ENCODE measurements around the gene IDI1. TPM values are rescaled to one million over a fixed set of nuclear protein-coding genes. Genes with fewer than 3 reads are reported as not detected.
"Not testable (repeated sequence)": the region's sequence is repeated elsewhere in the genome, so short reads cannot be mapped to it uniquely, and the experiment has no call there.

IDI1 gene
- total RNA-seq, 1 donor from 2014 or later: 60.9 TPM

DNA sequence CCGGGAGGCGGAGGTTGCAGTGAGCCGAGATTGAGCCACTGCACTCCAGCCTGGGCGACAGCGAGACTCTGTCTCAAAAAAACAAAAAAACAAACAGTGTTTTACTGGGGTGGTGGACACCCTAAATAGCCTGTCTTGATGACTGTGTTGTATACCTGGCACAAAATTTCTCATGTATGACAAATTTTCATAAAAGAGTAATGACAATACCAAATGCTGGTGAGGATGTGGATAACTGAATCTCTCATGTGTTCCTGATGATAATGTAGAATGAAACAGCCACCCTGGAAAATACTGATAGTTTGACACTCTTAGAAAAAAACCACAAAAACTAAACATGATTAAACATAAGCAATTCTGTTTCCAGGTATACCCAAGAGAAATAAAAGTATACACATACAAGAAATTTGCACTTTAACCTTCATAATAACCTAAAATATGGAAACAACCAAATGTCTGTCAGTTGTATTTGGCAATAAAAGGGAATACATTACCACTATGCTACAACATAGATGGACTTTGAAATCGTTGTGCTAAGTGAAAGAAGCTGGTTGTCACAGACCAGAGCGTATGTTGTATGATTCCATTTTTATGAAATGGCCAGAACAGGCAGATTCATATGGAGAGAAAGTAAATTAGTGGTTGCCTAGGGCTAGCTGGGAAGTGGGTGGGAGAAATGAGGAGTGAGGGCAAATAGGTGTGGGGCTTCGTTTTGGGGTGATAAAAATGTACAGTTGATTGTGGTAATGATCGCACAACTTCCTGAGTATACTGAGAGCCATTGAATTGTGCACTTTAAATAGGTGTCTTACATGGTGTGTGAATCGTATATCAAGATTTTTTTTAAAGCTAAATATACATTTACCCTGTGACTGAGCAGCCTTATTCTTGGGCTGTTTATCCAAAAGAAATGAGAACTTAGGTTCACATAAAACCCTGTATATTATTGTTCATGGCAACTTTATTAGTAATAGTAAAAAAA is 19.8 kb upstream of the IDI1 start:
- no peak for ATAC-seq

DNA sequence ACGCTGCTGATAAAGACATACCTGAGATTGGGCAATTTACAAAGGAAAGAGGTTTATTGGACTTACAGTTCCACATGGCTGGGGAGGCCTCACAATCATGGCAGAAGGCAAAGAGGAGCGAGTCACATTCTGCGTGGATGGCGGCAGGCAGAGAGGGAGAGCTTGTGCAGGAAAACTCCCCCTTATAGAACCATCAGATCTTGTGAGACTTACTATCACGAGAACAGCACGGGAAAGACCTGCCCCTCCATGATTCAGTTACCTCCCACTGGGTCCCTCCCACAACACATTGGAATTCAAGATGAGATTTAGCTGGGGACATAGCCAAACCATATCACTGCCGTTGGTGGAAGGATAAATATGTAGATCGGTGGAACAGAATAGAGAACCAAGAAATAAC is 17.8 kb upstream of the IDI1 start:
- DNase-seq (ENCODE audit: low spot score); ATAC-seq; intact Hi-C loops (cut with DNase I): not testable (repeated sequence)

More for the DNA sequence above, 19.8 kb upstream of the IDI1 start:
- DNase-seq (ENCODE audit: low spot score): no peak
- intact Hi-C loops (cut with DNase I): no loop called here

DNA sequence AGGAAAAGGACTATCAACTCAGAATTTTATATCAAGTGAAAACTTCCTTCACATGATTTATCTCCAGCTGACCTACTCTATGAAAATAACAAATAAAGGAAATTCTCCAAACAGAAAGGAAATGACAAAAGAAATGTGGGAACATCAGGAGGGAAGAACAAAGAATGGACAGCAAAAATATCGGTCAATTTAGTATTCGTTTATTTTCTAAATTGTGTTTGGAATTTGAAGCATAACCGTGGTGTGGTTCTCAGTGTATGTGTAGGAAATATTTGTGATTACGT is 16.0 kb upstream of the IDI1 start:
- no peak for DNase-seq (ENCODE audit: low spot score)
- no peak for ATAC-seq
- intact Hi-C loops (cut with DNase I): no loop called here

DNA sequence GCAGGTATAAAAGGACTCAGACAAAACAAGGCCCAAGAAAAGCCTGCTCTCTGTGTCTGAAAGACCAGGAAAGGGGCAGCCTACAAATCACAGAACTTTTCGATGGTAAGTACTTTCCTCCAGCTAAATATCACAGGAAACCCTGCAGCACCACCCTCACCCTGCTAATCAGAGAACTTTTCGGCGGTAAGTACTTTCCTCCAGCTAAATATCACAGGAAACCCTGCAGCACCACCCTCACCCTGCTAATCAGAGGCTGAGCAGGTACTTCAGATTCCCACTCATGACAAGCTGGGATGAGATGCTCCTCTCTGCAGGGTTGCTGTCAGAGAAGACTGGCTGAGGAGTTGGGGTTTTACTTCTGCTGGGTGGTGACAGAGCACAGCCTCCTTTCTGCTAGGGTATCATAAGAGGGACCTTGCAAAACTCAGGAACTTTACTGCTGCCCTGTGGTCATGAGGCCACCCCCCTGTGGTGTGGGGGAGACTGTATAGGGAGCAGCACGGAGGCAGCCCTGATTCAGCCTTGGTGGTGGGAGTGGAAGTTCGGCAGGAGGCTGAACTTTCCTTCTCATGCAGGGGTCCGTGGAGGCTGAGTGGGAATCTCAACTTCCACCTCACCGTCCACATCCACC is 14.4 kb upstream of the IDI1 start:
- DNase-seq (ENCODE audit: low spot score) (no peak), ATAC-seq (no peak)
- intact Hi-C loops (cut with DNase I): no loop called here

DNA sequence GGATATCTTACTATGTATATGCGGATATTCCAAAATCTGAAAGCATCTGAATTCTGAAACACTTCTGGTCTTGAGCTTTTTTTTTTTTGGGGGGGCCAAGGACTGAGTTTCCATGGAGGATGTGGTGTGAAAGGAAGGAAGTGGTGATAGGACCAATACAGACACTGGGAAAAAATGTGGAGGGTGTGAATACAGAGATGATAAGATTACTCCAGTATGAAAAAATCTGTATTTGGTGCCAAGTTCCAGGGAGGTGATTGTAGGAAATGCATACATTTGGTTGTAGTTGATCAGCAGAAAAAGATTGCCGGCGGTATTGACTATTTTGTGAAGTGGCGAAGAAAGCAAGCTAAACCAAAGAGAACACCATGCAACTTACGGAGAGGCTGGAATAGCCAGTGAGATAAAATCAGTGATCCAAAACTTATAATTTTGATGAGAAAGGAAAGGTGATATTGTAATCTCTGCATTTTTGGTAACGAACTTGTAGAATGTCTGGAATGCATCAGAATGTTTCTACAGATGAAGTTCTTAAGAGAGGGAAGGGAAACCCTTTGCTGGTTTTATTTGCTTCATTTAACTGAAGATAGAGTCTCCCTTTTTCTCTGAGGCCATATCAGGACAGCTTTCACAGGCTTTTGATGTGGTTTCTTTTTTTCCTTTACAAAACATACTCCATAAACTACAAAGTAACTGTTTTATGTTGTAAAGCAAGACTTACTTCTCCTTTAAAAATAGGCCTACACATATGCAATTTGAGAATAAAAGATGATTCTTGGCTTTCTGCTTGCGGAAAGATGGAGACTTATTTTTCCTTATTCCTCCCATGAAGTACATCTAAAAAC is 13.2 kb upstream of the IDI1 start:
- ATAC-seq (no peak), DNase-seq (ENCODE audit: low spot score) (no peak)
- intact Hi-C loops (cut with DNase I): no loop called here

DNA sequence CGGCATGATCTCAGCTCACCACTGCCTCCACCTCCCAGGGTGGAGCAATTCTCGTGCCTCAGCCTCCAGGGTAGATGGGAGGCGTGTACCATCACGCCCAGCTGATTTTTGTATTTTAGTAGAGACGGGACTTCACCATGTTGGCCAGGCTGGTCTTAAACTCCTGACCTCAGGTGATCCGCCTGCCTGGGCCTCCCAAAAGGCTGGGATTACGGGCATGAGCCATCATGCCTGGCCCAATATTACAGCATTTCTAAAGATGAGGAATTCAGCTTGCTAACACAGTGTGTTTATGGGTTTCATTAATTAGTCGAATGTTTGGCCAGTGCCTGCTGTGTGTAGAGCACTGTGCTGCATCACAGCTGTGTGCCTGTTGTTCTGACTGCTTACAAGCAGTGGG is 11.0 kb upstream of the IDI1 start:
- intact Hi-C loops (cut with DNase I): no loop called here
- ATAC-seq: no peak

DNA sequence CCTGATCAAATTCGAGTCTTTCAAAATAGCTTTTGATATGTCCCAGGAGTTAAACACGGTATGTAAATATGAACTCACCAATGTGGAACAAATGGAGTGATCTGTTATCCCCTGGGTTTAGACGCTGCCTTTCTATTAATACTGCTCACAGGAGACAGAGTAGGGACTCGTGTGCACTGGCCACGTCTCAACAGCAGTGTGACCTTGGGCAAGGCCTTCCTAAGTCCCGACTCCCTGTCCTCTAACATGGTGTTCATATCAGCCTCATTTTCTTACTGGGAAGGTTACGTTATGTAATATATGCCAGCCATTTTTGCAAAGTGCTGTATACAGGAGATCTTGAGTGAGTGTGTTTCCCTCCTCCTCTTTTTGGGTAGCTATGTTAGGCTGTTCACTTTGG is 9.1 kb upstream of the IDI1 start:
- ATAC-seq (no peak), DNase-seq (ENCODE audit: low spot score) (no peak)
- intact Hi-C loops (cut with DNase I): no loop called here

More for the DNA sequence above, 11.0 kb upstream of the IDI1 start:
- DNase-seq (ENCODE audit: low spot score): no peak

DNA sequence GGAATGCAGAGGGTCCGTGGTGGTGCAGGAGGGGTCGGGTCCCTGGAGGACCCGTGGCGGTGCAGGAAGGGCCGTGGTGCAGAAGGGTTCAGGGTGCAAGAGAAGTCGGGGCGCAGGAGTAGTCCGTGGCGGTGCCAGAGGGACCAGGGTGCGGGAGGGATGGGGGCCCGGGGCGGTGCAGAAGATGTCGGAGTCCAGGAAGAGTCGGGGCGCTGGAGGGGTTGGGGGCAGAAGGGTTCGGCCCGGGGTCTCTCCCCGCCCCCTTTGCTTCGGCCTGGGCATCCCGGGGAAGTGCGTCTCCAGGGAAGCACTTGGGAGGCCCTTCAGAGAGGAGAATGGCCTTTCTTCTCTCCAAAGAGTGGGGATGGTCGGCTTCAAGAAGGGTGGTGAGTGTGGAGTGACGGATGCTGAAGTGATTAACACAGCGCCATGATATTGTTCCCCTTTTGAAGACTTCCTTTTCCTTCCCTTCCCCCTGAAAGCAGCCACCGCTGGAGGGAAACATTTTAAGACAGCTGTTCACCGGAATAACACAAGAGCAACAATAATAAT is 8.3 kb upstream of the IDI1 start:
- intact Hi-C loops (cut with DNase I): no loop called here
- DNase-seq (ENCODE audit: low spot score) (no peak), ATAC-seq (peak; percentile 27)

DNA sequence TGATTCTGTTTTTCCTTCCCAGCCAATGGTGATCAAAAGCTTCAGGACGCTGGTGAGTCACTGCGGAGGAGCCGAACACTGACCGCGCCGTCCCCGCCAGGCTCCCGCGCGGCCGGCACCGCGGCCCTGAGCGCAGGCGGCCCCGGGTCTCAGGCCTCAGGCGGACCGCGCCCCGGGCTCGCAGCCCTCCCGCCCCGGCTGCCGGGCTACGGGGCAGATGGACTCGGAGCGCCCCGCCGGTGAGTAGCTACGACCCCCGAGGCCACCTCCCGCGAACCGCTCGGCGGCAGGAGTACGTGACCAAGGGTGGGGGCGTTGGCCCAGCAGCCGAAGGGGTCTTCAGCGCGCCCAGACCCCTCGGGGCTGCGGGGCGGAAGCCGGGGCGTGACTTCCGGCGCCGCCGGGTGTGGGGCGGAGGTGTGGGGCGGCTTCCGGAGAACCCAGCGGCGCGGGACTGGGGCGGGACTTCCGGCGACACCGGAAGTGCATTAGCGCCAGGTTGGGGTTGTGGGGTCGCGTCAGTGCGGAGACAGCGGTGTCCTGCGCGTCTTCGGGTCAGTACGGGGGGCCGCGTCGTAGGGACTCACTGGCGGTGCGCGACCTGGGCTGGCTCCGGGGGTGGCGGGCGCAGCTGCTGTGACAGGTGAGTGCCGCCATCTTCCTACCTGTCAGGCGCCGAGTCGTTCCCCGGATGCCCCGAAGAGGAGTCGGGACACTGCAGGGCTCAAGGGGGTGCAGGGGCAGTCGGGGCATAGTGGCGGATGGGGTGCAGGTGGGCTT is 7.6 kb upstream of the IDI1 start, which contains the start of gene WDR37:
WDR37 (plus strand) TSS at position 60 of the 780 bp plus-strand sequence. CDS start 15,771 bp downstream, outside the sequence.
- intact Hi-C loops (cut with DNase I): no loop called here
- peak; percentile 94 for DNase-seq (ENCODE audit: low spot score)

DNA sequence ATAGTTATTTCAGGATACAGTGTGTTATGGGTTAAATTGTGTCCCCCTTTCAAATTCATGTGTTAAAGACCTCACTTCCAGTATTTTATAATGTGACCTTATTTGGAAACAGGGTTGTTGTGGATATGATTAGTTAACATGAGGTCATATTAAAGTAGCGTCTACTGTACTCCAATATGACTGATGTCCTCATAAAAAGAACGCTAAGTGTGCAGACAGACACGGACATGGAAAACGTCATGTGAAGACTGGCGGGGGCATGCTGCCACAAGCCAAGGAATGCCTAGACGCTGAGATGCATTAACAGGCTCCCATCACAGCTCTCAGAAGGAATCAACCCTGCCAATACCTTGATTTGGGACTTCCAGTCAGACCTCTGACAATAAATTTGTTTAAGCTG is 5.8 kb upstream of the IDI1 start:
- no peak for ATAC-seq
- no peak for DNase-seq (ENCODE audit: low spot score)
- intact Hi-C loops (cut with DNase I): no loop called here

More for the DNA sequence above, 7.6 kb upstream of the IDI1 start, which contains the start of gene WDR37:
- ATAC-seq: peak; percentile 98

DNA sequence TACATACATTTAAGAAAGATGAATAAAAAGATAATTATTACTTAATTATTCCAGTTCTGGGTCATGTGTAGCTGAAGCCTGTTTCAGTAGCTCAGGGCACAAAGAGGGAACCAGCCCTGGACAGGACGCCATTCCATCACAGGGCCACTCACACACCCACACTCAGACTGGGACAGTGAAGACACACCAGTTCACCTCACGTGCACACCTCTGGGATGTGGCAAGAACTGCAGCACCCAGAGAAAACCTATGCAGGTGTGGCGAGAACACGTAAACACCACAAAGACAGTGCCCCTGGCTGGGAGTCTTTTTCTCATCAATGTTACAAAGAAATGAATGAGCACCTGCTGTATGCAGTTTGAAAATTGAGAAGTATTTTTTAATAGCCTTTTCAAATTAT is 1.6 kb upstream of the IDI1 start:
- no peak for ATAC-seq
- DNase-seq (ENCODE audit: low spot score): no peak
- intact Hi-C loops (cut with DNase I): no loop called here

DNA sequence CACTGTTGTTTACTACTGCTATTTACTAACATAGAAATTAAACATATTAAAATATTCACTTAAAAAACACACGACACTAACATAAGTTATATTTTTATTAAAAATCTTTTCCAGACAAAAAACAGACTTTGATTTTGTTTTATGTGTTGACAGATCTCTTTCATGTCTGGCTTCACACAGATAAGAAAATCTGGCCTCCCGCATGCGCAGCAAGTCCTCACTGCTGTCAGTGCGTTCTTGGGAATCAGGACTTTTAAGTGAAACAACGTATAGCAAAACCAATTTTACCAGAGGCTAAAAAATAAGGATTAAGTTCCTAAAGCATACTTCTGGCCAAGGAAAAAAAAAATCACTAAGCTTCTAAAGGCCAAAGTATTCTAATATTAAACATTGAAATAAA is 1.2 kb upstream of the IDI1 start:
- intact Hi-C loops (cut with DNase I): no loop called here
- DNase-seq (ENCODE audit: low spot score) (no peak), ATAC-seq (no peak)

DNA sequence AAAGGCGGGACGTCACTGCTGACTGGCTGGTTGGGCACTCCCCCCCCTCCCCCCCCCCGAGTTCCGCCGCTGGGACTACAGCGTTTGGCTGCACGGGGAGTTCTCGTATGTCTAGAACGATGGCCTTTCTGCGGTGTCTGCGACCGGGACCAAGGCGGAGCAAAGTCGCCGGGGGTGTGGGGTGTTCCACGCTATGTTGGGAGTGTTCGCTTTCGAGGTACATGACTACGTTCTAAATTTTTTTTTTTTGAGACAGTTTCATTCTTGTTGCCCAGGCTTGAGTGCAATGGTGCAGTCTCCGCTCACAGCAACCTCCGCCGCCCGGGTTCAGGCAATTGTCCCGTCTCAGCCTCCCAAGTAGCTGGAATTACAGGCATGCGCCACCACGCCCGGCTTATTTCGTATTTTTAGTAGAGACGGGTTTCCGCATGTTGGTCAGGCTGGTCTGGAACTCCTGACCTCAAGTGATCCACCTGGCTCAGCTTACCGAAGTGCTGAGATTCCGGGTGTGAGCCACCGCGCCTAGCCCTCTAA is 573 bp upstream of the IDI1 start:
- DNase-seq (ENCODE audit: low spot score) (no peak), ATAC-seq (no peak)
- intact Hi-C loops (cut with DNase I): loop anchor here (10.0 kb wide), 1 partner anchor 535 kb away; no protein-coding TSS in a partner anchor

DNA sequence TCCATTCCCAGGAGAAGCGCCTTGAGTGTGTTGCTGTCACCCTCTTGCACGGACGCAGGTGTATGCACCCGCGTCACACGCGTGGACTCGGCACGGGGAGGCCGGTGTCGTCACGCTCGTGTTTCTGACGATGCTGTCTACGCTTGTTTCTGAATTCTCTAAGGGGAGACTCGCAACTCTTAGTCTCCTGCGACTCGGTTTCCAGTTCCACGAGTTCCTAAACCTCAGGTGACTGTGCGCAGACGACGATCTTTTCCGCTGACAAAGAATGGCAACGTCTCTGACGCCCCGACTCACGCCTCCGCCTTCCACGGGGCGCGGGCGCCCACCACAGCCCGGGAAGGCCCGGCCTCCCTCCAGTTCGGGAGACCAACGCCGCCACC is 579 bp downstream of the IDI1 start:
- intact Hi-C loops (cut with DNase I): loop anchor here (10.0 kb wide), 1 partner anchor 534 kb away; no protein-coding TSS in a partner anchor
- ATAC-seq (peak; percentile 3), DNase-seq (ENCODE audit: low spot score) (peak; percentile 71)

DNA sequence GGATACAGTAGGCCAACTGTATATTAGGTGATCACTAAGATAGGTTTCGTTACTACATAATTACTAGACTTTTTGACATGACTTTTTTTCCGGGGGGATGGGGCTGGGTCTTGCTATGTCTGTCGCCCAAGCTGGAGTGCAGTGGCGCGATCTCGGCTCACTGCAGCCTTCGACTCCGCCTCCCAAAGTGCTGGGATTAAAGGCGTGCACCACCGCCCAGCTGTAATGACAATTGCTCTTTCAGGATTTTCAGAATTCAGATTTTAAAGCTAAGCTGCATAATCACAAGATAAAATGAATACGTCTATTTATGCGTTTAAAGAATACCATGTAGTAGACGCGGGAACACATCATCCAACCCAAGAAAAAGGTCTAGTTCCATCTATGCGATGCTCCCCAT is 982 bp downstream of the IDI1 start:
- intact Hi-C loops (cut with DNase I): loop anchor here (10.0 kb wide), 1 partner anchor 533 kb away; no protein-coding TSS in a partner anchor
- ATAC-seq (no peak), DNase-seq (ENCODE audit: low spot score) (no peak)

DNA sequence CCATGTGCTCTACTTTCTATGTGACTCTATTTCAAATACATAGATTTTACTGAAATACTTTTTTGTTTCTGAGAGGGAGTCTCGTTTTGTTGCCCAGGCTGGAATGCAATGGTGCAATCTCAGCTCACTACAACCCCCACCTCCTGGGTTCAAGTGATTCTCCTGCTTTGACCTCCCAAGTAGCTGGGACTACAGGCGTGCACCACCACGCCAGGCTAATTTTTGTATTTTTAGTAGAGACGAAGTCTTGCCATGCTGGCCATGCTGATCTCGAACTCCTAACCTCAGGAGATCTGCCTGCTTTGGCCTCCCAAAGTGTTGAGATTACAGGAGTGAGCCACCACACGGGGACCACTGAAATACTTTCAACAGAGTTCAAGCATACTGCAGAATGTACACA is 3.5 kb downstream of the IDI1 start:
- ATAC-seq: no peak
- intact Hi-C loops (cut with DNase I): loop anchor here (10.0 kb wide), 1 partner anchor 531 kb away; no protein-coding TSS in a partner anchor

DNA sequence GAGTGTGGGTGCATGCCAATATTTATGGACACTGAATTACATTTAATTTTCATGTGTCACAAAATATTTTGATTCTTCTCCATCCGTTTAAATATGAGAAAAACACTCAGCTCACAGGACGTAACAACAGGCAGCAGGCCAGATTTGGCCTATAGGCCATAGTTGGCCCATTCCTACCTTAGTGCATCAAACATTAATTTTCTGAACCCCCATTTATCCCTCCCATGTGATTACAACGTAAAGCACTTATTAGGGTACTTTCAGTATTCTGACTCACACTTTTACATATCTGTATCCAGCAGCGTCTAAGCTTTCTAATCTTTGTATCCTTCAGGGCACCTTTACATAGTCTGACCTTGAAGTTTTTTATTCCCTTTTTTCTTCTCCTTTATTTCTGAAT is 4.0 kb downstream of the IDI1 start:
- intact Hi-C loops (cut with DNase I): loop anchor here (10.0 kb wide), 1 partner anchor 530 kb away; no protein-coding TSS in a partner anchor
- ATAC-seq (no peak), DNase-seq (ENCODE audit: low spot score) (no peak)

More for the DNA sequence above, 3.5 kb downstream of the IDI1 start:
- no peak for DNase-seq (ENCODE audit: low spot score)

DNA sequence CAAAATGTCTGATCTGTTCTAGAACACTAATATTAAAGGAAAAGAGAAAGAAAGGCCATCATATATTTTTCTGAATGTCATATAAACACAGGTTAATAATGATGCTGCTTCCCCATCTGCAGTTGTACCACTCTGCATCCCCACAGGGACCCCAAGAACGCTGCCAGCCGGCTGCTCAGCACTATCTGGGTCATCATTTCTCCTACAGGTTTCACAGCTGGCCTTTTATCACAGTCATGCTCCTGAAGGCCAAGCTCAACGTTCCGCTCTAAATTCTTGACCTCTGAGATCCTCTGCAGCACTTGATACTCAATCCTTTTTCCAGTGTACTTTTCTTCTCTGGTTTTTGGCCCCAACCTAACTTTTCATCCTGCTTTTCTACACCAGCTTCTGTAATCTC is 4.8 kb downstream of the IDI1 start:
- ATAC-seq (no peak), DNase-seq (ENCODE audit: low spot score) (no peak)
- intact Hi-C loops (cut with DNase I): loop anchor here (10.0 kb wide), 1 partner anchor 529 kb away; no protein-coding TSS in a partner anchor
